ENCODE data around the gene GSPT1.

GRCh38 chr16:11880007-11880406, 35.7 kb downstream of the GSPT1 start:
- TF ChIP-seq CTCF (IDR thresholded peaks at IDR 0.05) (no peak), POLR2A (IDR thresholded peaks at IDR 0.05) (no peak)
